GM13976 (cell line): ENCODE results near the gene ATXN1.

Experiments used
- DNase-seq: peaks from one replicate; pipeline ENCODE4 v3.0.0; 2012; ENCODE audit warnings: low spot score
- in situ Hi-C: fragments of 300-500 bp; cut with MboI; formaldehyde crosslinking; loops from one replicate; pipeline ENCODE4 v1.12.0; 2022; ENCODE audit warnings: low sequenced_read_pairs, mixed read lengths, inconsistent platforms; ENCODE audit not compliant: unreplicated experiment
- TF ChIP-seq, protein P1 (sequence below): IDR thresholded peaks from 2 replicates; pipeline ENCODE4 v1.5.1; 2012; ENCODE audit warnings: borderline replicate concordance, mild to moderate bottlenecking; ENCODE audit not compliant: insufficient read depth; ENCODE audit errors: extremely low read depth, missing control alignments, control extremely low read depth

Gene ATXN1

DNA sequence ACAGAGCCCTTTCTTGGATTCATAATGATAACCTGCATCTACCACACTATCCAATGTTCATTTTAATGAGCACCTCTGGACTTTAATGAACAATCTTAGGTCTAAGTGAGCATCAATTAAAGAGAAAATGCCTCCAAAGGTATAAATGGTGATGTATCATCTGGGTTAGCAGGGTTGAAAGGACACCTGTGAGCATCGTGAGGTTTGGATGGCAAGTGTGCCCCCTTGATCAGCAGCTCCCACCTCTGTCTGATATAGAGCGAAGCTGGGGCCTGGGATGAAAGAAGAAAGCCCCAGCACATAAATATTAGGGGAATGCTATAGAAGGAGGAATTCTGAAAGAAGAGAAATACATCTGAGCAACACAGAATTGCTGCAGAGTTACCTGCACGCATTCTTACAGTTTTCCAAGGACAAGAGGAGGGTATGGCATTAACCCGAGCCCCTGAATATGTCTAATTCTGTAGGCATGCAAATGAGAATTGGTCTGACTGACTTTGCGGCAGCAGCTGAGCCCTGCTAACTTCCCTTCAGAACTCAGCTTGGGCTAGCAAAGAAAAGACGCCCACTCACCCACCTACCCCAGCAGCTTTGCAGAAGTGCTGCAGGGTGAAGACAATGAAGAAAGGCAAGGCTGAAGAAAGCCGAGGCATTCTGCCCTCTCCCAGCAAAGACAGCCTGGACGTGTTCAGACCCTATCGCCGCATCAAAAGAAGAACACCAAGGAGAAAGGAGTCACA lies 386.6 kb downstream of the ATXN1 start:
- in situ Hi-C loops: no loop called here
- TF ChIP-seq, protein P1, sequence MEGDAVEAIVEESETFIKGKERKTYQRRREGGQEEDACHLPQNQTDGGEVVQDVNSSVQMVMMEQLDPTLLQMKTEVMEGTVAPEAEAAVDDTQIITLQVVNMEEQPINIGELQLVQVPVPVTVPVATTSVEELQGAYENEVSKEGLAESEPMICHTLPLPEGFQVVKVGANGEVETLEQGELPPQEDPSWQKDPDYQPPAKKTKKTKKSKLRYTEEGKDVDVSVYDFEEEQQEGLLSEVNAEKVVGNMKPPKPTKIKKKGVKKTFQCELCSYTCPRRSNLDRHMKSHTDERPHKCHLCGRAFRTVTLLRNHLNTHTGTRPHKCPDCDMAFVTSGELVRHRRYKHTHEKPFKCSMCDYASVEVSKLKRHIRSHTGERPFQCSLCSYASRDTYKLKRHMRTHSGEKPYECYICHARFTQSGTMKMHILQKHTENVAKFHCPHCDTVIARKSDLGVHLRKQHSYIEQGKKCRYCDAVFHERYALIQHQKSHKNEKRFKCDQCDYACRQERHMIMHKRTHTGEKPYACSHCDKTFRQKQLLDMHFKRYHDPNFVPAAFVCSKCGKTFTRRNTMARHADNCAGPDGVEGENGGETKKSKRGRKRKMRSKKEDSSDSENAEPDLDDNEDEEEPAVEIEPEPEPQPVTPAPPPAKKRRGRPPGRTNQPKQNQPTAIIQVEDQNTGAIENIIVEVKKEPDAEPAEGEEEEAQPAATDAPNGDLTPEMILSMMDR: no peak
- DNase-seq: no peak

DNA sequence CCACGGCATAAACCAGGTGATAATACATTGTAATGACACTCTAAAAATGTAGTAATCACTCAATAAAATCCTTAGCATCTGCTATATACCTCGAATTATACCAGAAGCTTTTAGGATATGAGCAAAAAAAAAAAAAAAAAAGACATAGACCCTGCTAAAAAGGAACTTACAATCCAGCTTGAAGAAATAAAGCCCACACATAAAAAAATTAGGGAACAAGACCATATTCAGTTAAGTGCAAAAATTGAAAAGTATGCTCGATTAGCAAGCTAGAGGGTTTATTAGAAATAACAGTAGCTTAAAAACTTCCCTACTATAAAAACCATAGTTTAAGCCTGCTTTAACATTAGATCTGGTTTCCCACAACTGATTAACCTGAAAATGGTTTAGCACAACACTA lies 387.2 kb downstream of the ATXN1 start:
- TF ChIP-seq, protein P1: no peak

DNA sequence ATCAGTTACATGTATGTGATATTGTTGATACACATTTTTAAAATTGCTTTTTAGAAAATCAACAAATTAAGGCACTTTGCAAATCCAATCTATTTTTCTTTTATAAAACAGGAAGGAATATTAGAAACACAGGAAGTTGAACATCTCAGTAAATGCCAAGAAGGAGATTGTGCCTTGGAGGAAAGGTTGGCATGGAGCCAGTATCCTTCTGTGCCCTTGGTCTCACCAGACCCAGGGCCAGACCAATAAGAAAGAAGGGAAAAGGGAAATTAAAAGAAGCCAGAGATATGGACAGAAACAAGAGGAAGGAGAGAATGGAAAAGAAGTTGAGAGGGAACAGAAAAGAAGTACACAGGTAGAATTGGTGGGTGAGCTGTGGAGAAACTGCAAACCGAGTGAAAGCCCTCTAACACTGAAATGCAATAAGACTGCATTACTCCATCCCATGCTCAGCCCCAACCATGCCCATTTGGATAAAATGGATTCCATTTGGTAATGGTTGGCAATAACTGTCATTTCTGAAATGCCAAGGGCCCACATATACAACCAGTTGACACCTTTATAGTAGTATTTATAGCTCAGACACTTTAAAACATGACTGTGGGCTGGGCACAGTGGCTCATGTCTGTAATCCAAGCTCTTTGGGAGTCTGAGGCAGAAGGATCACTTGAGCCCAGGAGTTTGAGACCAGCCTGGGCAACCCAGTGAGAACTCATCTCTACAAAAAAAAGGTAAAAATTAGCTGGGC lies 389.1 kb downstream of the ATXN1 start:
- in situ Hi-C loops: no loop called here
- no peak for DNase-seq
- TF ChIP-seq, protein P1: no peak

More for the DNA sequence above, 387.2 kb downstream of the ATXN1 start:
- in situ Hi-C loops: no loop called here
- DNase-seq: no peak

DNA sequence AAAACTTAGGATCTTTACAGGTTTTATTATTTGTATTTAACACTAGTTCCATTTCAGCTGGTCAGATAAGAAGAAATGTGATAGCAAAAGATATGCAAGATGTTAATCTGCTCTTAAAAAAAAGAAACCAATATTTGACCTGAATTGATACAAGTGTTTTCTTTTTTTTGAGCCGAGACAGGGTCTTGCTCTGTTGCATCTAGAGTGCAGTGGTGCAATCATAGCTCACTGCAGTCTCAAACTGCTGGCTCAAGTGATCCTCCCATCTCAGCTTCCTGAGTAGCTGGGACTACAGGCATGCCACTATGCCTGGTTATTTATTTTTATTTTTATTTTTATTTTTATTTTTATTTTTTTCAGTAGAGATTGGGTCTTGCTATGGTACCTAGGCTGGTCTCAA lies 389.9 kb downstream of the ATXN1 start:
- in situ Hi-C loops: no loop called here
- TF ChIP-seq, protein P1: no peak
- DNase-seq: no peak

DNA sequence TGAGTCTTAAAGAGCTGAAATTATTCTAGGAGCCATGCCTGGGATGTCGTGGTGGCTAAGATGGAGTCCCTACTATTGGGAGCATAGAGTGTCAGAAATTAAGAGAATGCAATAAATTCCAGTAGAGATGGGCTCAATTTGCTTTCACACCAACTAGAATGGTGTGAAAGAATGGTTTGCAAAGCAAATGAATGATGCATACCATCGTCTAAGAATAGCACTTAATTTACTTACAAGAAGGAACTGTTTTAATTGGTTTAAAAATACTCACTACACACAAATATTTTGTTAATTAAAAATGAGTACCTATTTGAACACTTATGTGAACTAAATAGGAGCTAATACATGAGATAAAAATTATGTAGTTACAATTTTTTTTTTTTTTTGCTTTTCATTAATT lies 390.3 kb downstream of the ATXN1 start:
- TF ChIP-seq, protein P1: no peak
- in situ Hi-C loops: no loop called here
- DNase-seq: no peak

DNA sequence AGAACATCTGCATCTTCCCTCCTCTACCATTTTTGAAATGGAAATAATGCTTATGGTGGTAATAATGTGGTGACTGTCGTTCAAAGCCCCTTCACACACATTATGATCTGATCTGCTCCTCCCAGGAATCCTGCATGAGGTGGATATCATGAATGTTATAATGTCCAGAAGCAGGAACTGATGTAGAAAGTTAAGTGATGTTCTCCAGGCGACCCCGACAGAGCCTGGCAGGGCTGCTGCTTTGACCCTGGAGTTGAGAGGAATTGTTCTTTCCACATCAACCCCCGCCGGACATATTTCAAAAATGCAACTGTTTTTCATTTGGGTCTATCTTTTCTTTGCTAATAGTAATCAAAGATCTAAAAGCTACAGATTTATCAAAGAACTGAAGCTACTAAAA lies 391.3 kb downstream of the ATXN1 start:
- in situ Hi-C loops: no loop called here
- no peak for DNase-seq
- TF ChIP-seq, protein P1: no peak
